Ishikawa (cell line): ENCODE data around the gene ANKRD44.

Experiments
- CEBPB ChIP-seq: IDR thresholded peaks from 2 replicates; pipeline ENCODE4 v1.6.1; 2012
- EP300 ChIP-seq: IDR thresholded peaks from 2 replicates; pipeline ENCODE4 v1.6.1; 2012; ENCODE audit warnings: borderline replicate concordance
- FOXM1 ChIP-seq: IDR thresholded peaks from 2 replicates; pipeline ENCODE4 v1.6.1; 2012; ENCODE audit warnings: low read depth, borderline replicate concordance

GRCh38 chr2:197244349-197244748 is 66.2 kb downstream of the ANKRD44 start:
- no peak for TF ChIP-seq EP300
- no peak for TF ChIP-seq CEBPB
- TF ChIP-seq FOXM1: no peak
